Measurements from ENCODE around the gene MED6.

MED6 gene

DNA sequence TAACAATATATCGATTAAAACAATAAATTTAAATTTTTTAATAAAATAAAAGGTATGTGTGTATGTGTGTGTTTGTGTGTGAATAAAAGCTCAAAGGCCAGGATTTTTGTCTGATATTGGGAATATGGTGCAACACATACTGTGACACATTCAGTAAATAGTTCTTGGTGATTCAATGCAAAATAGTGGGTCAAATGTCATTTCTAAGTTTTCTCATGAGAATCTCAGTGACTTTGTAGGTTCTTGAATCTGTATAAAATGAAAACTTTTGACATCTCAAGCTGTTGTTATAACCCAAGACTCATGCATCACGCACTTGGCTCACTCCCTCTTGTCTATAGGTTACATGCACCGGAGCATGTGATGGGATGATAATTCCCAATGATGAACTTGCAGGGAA, 16.2 kb upstream of the MED6 start:
- ChIA-PET CTCF (interaction anchor here (0.8 kb wide), 1 partner anchor 98 kb away, joined by 3 read pairs; no protein-coding TSS in a partner anchor), POLR2A (interaction anchor here (0.6 kb wide), 1 partner anchor 13 kb away, joined by 5 read pairs; no protein-coding TSS in a partner anchor)
- no peak for DNase-seq (ENCODE audit: low read depth, low spot score)
- no peak overlapping the region for H3K4me3 ChIP-seq (ENCODE audit: low read depth, low read length)
- TF ChIP-seq, protein P1, sequence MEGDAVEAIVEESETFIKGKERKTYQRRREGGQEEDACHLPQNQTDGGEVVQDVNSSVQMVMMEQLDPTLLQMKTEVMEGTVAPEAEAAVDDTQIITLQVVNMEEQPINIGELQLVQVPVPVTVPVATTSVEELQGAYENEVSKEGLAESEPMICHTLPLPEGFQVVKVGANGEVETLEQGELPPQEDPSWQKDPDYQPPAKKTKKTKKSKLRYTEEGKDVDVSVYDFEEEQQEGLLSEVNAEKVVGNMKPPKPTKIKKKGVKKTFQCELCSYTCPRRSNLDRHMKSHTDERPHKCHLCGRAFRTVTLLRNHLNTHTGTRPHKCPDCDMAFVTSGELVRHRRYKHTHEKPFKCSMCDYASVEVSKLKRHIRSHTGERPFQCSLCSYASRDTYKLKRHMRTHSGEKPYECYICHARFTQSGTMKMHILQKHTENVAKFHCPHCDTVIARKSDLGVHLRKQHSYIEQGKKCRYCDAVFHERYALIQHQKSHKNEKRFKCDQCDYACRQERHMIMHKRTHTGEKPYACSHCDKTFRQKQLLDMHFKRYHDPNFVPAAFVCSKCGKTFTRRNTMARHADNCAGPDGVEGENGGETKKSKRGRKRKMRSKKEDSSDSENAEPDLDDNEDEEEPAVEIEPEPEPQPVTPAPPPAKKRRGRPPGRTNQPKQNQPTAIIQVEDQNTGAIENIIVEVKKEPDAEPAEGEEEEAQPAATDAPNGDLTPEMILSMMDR (IDR thresholded peaks at IDR 0.05; ENCODE audit: insufficient read depth, low read length, missing control alignments), result no peak

DNA sequence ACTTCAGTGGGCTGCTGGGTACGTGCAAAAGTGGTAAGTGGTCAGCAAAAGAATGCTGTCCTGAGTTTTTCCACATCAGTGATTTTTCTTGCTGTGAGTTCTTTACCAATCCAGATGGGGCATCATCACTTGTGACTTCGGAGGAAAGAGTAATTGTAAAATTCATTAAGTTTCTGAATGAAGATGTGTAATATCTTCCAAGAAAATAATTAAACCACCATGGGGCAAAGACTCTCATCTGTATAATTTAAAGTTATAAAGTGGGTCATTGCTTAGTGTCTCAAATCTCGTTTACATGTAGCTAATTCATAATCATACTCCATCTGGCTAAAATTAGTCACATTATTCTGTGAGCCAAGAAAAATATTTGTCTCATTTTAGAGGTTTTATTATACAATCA, 10.8 kb upstream of the MED6 start:
- no peak overlapping the region for H3K4me3 ChIP-seq (ENCODE audit: low read depth, low read length)
- TF ChIP-seq, protein P1 (IDR thresholded peaks at IDR 0.05; ENCODE audit: insufficient read depth, low read length, missing control alignments), result no peak
- DNase-seq (ENCODE audit: low read depth, low spot score), result no peak
- CTCF ChIA-PET, result no interaction called here
- POLR2A ChIA-PET, result no interaction called here

DNA sequence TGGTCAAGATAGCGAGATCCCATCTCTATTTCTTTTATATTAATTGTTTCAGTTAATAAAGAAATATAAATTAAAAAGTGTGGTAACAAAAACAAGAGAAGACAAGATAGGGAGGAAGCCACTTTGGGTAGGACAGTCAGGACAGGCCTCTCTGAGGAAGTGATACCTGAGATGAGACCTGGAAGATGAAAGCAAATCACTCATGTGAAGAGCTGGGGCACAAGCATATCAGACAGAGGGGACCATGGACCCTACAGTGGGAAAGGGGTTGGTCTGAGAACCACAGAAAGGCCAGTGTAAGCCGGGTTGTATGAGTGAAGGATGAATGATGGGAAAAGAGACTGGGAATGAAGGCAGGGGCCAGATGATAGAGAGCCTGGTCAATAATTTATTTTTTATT, 1.8 kb upstream of the MED6 start:
- ChIA-PET CTCF (interaction anchor here (1.2 to 2.6 kb wide), 3 partner anchors 19 to 305 kb away, joined by 3 to 7 read pairs (median 4); partner anchors contain the start of gene PCNX1), POLR2A (no interaction called here)
- DNase-seq (ENCODE audit: low read depth, low spot score), result no peak
- TF ChIP-seq, protein P1 (IDR thresholded peaks at IDR 0.05; ENCODE audit: insufficient read depth, low read length, missing control alignments), result no peak
- no peak overlapping the region for H3K4me3 ChIP-seq (ENCODE audit: low read depth, low read length)

DNA sequence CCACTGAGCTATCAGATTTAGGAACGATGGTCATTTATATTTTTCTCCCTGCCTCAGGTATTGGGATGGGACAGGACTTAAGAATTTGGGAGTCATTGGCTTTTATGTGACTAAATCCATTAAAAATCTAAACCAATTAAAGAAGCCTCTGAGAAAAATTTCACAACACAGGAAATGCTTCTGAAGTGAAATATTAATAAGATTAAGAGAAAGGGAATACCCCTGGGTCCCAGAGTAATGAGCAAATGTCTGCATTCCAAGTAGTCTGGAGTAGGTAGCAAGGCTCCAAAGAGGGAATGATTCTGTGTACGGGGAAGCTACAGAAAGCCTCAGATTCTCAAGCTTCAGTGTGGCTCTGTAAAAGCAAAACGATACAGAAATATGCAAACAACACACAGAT, 707 bp upstream of the MED6 start:
- peak; percentile 17 for DNase-seq (ENCODE audit: low read depth, low spot score)
- TF ChIP-seq, protein P1 (IDR thresholded peaks at IDR 0.05; ENCODE audit: insufficient read depth, low read length, missing control alignments), result no peak
- H3K4me3 ChIP-seq (ENCODE audit: low read depth, low read length), result peak overlapping the region; percentile 94
- ChIA-PET POLR2A (no interaction called here), CTCF (interaction anchor here (0.9 to 2.6 kb wide), 2 partner anchors 111 to 113 kb away, joined by 3 to 7 read pairs; no protein-coding TSS in a partner anchor)

DNA sequence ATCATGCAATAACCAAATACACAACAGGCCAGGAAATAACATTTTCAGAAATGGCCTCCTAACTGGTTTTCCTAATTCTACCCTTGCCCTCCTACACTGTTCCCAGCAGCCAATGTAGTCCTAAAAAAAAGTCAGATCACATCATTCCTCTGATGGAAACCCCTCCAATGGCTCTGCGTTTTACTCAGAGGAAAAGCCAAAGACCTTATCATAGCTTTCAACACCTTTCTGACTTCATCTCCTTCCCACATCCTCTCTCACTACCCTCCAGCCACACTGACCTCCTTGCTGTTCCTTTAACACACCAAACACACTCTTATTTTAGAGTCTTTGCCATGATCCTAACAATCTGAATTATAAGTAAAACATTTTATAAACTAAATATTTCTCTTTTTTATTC, 1.1 kb downstream of the MED6 start:
- no peak for DNase-seq (ENCODE audit: low read depth, low spot score)
- peak overlapping the region; percentile 94 for H3K4me3 ChIP-seq (ENCODE audit: low read depth, low read length)
- CTCF ChIA-PET, result interaction anchor here (1.3 kb wide), 1 partner anchor 219 kb away, joined by 4 read pairs; no protein-coding TSS in a partner anchor
- POLR2A ChIA-PET, result no interaction called here
- TF ChIP-seq, protein P1 (IDR thresholded peaks at IDR 0.05; ENCODE audit: insufficient read depth, low read length, missing control alignments), result no peak

DNA sequence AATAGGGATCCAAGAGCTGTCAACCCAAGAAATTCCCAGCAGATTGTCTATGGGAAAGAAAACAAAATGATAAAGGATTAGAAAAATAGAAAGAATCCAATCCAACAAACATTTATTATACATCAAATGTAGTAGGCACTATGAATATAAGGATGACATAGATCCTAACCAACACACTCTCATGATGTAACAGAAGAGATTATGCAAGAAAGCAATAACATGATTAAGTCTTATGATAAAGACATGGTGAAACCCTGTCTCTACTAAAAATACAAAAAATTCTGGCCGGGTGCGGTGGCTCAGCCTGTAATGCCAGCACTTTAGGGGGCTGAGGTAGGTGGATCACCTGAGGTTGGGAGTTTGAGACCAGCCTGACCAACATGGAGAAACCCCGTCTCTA, 2.7 kb downstream of the MED6 start:
- ChIA-PET POLR2A (no interaction called here), CTCF (no interaction called here)
- no peak overlapping the region for H3K4me3 ChIP-seq (ENCODE audit: low read depth, low read length)
- DNase-seq (ENCODE audit: low read depth, low spot score), result no peak
- TF ChIP-seq, protein P1 (IDR thresholded peaks at IDR 0.05; ENCODE audit: insufficient read depth, low read length, missing control alignments), result no peak

Measured in AG04449 (cell line).